ENCODE data around the gene PHYHD1.
A peak's percentile ranks its signal among the peaks of the same experiment; 100 is the strongest.
"Not testable (repeated sequence)": the region's sequence is repeated elsewhere in the genome, so short reads cannot be mapped to it uniquely, and the experiment has no call there.

Gene PHYHD1

GRCh38 chr9:128947527-128948301 lies 26.9 kb downstream of the PHYHD1 start, which contains the start of the genes DOLK and NUP188:
Gene DOLK (minus strand): TSS chr9:128947603. CDS start chr9:128947303, 300 bp downstream.
Gene NUP188 (plus strand): TSS chr9:128947699. CDS start chr9:128947720, 21 bp downstream.
- no peak for TF ChIP-seq CTCF (IDR thresholded peaks at IDR 0.05; ENCODE audit: extremely low read depth, missing control alignments)
- DNase-seq (ENCODE audit: low spot score), result peak; percentile 99

DNA sequence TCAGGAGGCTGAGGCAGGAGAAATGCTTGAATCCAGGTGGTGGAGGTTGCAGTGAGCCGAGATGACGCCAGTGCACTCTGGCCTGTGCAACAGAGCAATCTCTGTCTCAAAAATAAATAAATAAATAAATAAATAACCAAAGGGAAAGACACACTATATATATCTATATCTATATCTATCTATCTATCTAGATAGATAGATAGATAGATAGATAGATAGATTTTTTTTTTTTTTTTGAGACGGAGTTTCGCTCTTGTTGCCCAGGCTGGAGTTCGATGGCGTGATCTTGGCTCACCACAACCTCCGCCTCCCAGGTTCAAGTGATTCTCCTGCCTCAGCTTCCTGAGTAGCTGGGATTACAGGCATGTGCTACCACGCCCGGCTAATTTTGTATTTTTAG lies 40.6 kb downstream of the PHYHD1 start:
- not testable (repeated sequence) for DNase-seq (ENCODE audit: low spot score)

DNA sequence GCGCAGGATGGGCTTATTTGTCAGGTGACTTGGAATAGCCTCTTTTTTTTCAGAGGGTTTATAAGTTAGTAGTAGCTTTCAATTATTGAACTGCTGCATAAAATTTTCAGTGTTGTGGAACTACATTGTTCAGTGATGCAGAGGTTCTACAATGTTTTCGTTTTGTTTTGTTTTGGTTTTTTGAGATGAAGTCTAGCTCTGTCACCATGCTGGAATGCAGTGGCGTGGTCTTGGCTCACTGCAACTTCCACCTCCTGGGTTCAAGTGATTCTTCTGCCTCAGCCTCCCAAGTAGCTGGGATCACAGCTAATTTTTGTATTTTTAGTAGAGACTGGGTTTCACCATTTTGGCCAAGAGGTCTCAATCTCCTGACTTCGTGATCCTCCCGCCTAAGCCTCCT lies 48.7 kb downstream of the PHYHD1 start:
- DNase-seq (ENCODE audit: low spot score), result no peak
- TF ChIP-seq CTCF (IDR thresholded peaks at IDR 0.05; ENCODE audit: extremely low read depth, missing control alignments), result no peak

DNA sequence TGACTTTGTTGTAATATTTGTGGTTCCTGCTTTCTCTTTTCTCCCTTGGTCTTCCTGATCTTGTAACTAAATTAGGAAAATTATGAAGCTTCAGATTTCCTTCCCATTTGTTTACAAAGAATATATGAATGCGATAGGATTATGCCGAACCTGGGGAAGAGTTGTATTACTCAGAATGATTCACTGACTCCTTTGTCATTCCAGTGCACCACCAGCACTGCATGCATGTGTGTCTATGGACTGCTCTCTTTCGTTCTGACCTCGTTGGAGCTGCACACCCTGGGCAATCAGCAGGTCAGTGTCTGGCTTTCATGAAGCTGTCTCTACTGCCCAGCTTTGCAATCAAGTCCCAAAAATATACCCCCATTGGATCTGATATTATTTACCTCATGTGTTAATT lies 52.2 kb downstream of the PHYHD1 start:
- DNase-seq (ENCODE audit: low spot score), result no peak

GRCh38 chr9:128979111-128979510 lies 58.3 kb downstream of the PHYHD1 start:
- no peak for TF ChIP-seq CTCF (IDR thresholded peaks at IDR 0.05; ENCODE audit: extremely low read depth, missing control alignments)
- no peak for DNase-seq (ENCODE audit: low spot score)

More for the DNA sequence above, 52.2 kb downstream of the PHYHD1 start:
- no peak for TF ChIP-seq CTCF (IDR thresholded peaks at IDR 0.05; ENCODE audit: extremely low read depth, missing control alignments)

GRCh38 chr9:128983536-128983935 lies 62.8 kb downstream of the PHYHD1 start:
- no peak for DNase-seq (ENCODE audit: low spot score)
- no peak for TF ChIP-seq CTCF (IDR thresholded peaks at IDR 0.05; ENCODE audit: extremely low read depth, missing control alignments)

- no peak for TF ChIP-seq CTCF (IDR thresholded peaks at IDR 0.05; ENCODE audit: extremely low read depth, missing control alignments)
- no peak for DNase-seq (ENCODE audit: low spot score)
Observed at GRCh38 chr9:128986671-128987070, 65.9 kb downstream of the PHYHD1 start.

- no peak for TF ChIP-seq CTCF (IDR thresholded peaks at IDR 0.05; ENCODE audit: extremely low read depth, missing control alignments)
Observed at GRCh38 chr9:128987805-128988204, 67.0 kb downstream of the PHYHD1 start.

More at GRCh38 chr9:128987805-128988204, 67.0 kb downstream of the PHYHD1 start:
- no peak for DNase-seq (ENCODE audit: low spot score)
